HepG2 (cell line): ENCODE measurements around the gene SFTA2. TPM values are rescaled to one million over a fixed set of nuclear protein-coding genes. Genes with fewer than 3 reads are reported as not detected.

ENCODE experiments used
- AGO1 ChIP-seq: fragments of 200-400 bp; formaldehyde crosslinking; IDR thresholded peaks from 2 replicates; pipeline ENCODE4 v1.6.1; 2017; ENCODE audit warnings: mild to moderate bottlenecking, low read depth, low read length, moderate library complexity; ENCODE audit not compliant: poor library complexity, severe bottlenecking
- ATF7 ChIP-seq, 2 experiments: fragments of 450-650 bp in 1 of 2; sonication (generic) in 1 of 2; formaldehyde crosslinking in 1 of 2; IDR thresholded peaks; 2 replicates each; pipeline versions ENCODE4 v1.4.0 to v1.6.1; 2016 to 2020; ENCODE audit warnings: antibody characterized with exemption in 1 of 2, mild to moderate bottlenecking in 1 of 2, missing genetic modification reagents in 1 of 2
- CBFB ChIP-seq: sonication (generic); formaldehyde crosslinking; IDR thresholded peaks from 2 replicates; pipeline ENCODE4 v1.4.0; 2020; ENCODE audit warnings: missing genetic modification reagents
- HOXA3 ChIP-seq: sonication (generic); formaldehyde crosslinking; IDR thresholded peaks from 2 replicates; pipeline ENCODE4 v1.5.0; 2020; ENCODE audit warnings: missing genetic modification reagents
- MAFK ChIP-seq, 2 experiments: IDR thresholded peaks in 1 of 2; conservative IDR thresholded peaks in 1 of 2; 2 replicates each; pipeline ENCODE4 v1.6.1; 2011; ENCODE audit warnings: improper control_type of control experiment in 2 of 2, low read length in 2 of 2
- MNT ChIP-seq: fragments of 450-650 bp; IDR thresholded peaks from 2 replicates; pipeline ENCODE4 v1.6.1; 2016
- NFYC ChIP-seq: IDR thresholded peaks from 2 replicates; pipeline ENCODE4 v1.6.1; 2016; ENCODE audit warnings: missing genetic modification reagents, missing compliant biosample characterization
- NR1H2 ChIP-seq: sonication (generic); formaldehyde crosslinking; IDR thresholded peaks from 2 replicates; pipeline ENCODE4 v1.8.1; 2022; ENCODE audit warnings: low read depth, missing genetic modification reagents, borderline replicate concordance
- PCBP1 ChIP-seq: fragments of 200-400 bp; formaldehyde crosslinking; IDR thresholded peaks from 2 replicates; pipeline ENCODE4 v1.6.1; 2017; ENCODE audit warnings: mild to moderate bottlenecking, low read depth, low read length, borderline replicate concordance
- RNF2 ChIP-seq: fragments of 450-650 bp; conservative IDR thresholded peaks from 2 replicates; pipeline ENCODE4 v1.6.1; 2016; ENCODE audit warnings: low read depth
- STAG1 ChIP-seq: sonication (generic); formaldehyde crosslinking; IDR thresholded peaks from 2 replicates; pipeline ENCODE4 v1.4.0; 2020; ENCODE audit warnings: missing genetic modification reagents
- TOE1 ChIP-seq: sonication (generic); formaldehyde crosslinking; IDR thresholded peaks from 2 replicates; pipeline ENCODE4 v1.4.0; 2020; ENCODE audit warnings: mild to moderate bottlenecking, missing genetic modification reagents
- ZNF20 ChIP-seq: sonication (generic); formaldehyde crosslinking; IDR thresholded peaks from 2 replicates; pipeline ENCODE4 v1.4.0; 2020; ENCODE audit warnings: mild to moderate bottlenecking, moderate library complexity, missing genetic modification reagents
- ZNF552 ChIP-seq: sonication (generic); formaldehyde crosslinking; IDR thresholded peaks from 2 replicates; pipeline ENCODE4 v1.9.0; 2022; ENCODE audit warnings: missing genetic modification reagents, mild to moderate bottlenecking, borderline replicate concordance
- ZNF720 ChIP-seq: sonication (generic); formaldehyde crosslinking; IDR thresholded peaks from 2 replicates; pipeline ENCODE4 v1.4.0; 2020; ENCODE audit warnings: missing genetic modification reagents
- ZNF766 ChIP-seq: sonication (generic); formaldehyde crosslinking; IDR thresholded peaks from 2 replicates; pipeline ENCODE4 v1.5.0; 2020; ENCODE audit warnings: missing genetic modification reagents, borderline replicate concordance
- polyA plus RNA-seq, 8 experiments: library from polyadenylated mRNA; depleted of rRNA in 3 of 8; stranded (reverse) in 7 of 8; unstranded in 1 of 8; fragments of >200 nt; fragmentation: Illumina TruSeq in 4 of 8; extraction: Trizol in 4 of 8; gene quantifications; 2 replicates each; pipeline versions ENCODE4 v1.2.1 to v1.2.3, GENCODE V29; 2011 to 2016; ENCODE audit warnings: low read depth in 4 of 8, missing spikeins in 1 of 8, mixed read lengths in 1 of 8; ENCODE audit not compliant: insufficient read depth in 1 of 8
- total RNA-seq, 5 experiments: library from RNA; depleted of rRNA; stranded (reverse); fragments of >200 nt; fragmentation: Illumina TruSeq; extraction: Trizol; gene quantifications; 2 replicates each; pipeline ENCODE4 v1.2.3, GENCODE V29; 2016; ENCODE audit warnings: low read depth in 1 of 5
- TF ChIP-seq, protein P1 (sequence below): sonication (generic); formaldehyde crosslinking; IDR thresholded peaks from 2 replicates; pipeline ENCODE4 v1.4.0; 2020; ENCODE audit warnings: mild to moderate bottlenecking, missing genetic modification reagents
- TF ChIP-seq, protein P2 (sequence below): sonication (generic); formaldehyde crosslinking; IDR thresholded peaks from 2 replicates; pipeline ENCODE4 v1.9.0; 2022; ENCODE audit warnings: low read depth, missing genetic modification reagents
- TF ChIP-seq, protein P3 (sequence below): sonication (generic); formaldehyde crosslinking; IDR thresholded peaks from 2 replicates; pipeline ENCODE4 v1.5.1; 2020; ENCODE audit warnings: mild to moderate bottlenecking, missing genetic modification reagents, moderate library complexity

SFTA2 gene
- total and polyA plus RNA-seq, 2 of the 13 experiments (the other 11 are each of a cell fraction or from before 2014, with no cell fraction given) = not detected

DNA sequence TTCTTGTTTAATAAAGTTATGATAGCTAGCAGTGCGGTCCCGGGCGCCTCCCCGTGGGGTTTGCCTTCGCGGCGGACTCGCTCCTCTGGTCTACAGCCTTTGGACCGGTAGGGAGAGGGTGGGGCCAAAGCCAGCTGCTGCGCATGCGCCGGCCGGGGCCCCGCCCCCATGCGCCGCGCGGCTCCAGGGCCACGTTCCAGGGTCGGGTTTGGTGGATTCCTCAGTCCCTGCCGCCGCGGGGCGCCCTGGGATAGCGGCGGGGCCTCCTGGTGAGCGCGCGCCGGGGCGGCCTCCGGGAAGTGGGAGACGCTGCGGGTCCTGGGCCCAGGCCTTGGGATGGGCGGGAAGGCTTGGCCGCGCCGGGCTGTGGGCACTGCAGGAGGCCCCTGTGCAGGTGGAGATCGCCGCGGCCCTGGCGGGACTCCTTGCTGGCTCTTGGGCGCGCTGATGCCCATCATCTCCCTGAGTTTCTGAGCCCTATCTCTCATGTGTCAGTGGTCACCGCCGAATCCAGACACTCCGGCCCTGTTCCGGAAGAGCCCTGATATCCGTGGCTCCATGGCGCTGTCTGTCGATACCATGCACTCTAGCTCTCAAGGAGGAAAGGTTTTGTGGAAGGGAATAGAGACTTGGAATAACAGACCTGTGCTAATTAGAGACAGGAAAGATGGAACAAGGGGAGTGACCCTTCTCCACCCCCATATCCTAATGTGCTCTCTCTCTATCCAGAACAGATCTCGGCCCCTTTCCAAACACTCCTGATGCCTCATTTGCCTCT is 17.7 kb downstream of the SFTA2 start, which contains the start of gene VARS2 (continued):
- peak; percentile 57 for TF ChIP-seq NFYC
- TF ChIP-seq ZNF20 (CRISPR knock-in tag) = peak; percentile 95
- TF ChIP-seq RNF2 = no peak; the same call in 1 of the 2 replicates
- TF ChIP-seq AGO1 = peak; percentile 88
- no peak for TF ChIP-seq PCBP1
- TF ChIP-seq, protein P1, sequence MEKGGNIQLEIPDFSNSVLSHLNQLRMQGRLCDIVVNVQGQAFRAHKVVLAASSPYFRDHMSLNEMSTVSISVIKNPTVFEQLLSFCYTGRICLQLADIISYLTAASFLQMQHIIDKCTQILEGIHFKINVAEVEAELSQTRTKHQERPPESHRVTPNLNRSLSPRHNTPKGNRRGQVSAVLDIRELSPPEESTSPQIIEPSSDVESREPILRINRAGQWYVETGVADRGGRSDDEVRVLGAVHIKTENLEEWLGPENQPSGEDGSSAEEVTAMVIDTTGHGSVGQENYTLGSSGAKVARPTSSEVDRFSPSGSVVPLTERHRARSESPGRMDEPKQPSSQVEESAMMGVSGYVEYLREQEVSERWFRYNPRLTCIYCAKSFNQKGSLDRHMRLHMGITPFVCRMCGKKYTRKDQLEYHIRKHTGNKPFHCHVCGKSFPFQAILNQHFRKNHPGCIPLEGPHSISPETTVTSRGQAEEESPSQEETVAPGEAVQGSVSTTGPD = no peak
- TF ChIP-seq TOE1 (CRISPR knock-in tag) = peak; percentile 74
- TF ChIP-seq MAFK (conservative IDR thresholded peaks at IDR 0.05 in 1 of 2, IDR thresholded peaks at IDR 0.05 in 1 of 2; ENCODE audit: low read length in 2 of 2) = no peak
- TF ChIP-seq NR1H2 (CRISPR knock-in tag) = peak; percentile 84; the same call in 1 of the 2 replicates
- TF ChIP-seq ZNF720 (CRISPR knock-in tag) = peak; percentile 76; the same call in 1 of the 2 replicates
- peak; percentile 98 for TF ChIP-seq ZNF766 (CRISPR knock-in tag)
- TF ChIP-seq, protein P2, sequence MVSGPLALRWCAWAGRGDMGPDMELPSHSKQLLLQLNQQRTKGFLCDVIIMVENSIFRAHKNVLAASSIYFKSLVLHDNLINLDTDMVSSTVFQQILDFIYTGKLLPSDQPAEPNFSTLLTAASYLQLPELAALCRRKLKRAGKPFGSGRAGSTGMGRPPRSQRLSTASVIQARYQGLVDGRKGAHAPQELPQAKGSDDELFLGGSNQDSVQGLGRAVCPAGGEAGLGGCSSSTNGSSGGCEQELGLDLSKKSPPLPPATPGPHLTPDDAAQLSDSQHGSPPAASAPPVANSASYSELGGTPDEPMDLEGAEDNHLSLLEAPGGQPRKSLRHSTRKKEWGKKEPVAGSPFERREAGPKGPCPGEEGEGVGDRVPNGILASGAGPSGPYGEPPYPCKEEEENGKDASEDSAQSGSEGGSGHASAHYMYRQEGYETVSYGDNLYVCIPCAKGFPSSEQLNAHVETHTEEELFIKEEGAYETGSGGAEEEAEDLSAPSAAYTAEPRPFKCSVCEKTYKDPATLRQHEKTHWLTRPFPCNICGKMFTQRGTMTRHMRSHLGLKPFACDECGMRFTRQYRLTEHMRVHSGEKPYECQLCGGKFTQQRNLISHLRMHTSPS (CRISPR knock-in tag) = no peak; the same call in 1 of the 2 replicates
- TF ChIP-seq MNT = peak; percentile 78
- peak; percentile 68 for TF ChIP-seq STAG1
- peak; percentile 84 for TF ChIP-seq HOXA3
- TF ChIP-seq CBFB = peak; percentile 89
- TF ChIP-seq ZNF552 (CRISPR knock-in tag) = peak; percentile 53; the same call in 1 of the 2 replicates
- TF ChIP-seq ATF7 (IDR thresholded peaks at IDR 0.05) = no peak
- no peak for TF ChIP-seq ATF7 (CRISPR knock-in tag; IDR thresholded peaks at IDR 0.05)
- TF ChIP-seq, protein P3, sequence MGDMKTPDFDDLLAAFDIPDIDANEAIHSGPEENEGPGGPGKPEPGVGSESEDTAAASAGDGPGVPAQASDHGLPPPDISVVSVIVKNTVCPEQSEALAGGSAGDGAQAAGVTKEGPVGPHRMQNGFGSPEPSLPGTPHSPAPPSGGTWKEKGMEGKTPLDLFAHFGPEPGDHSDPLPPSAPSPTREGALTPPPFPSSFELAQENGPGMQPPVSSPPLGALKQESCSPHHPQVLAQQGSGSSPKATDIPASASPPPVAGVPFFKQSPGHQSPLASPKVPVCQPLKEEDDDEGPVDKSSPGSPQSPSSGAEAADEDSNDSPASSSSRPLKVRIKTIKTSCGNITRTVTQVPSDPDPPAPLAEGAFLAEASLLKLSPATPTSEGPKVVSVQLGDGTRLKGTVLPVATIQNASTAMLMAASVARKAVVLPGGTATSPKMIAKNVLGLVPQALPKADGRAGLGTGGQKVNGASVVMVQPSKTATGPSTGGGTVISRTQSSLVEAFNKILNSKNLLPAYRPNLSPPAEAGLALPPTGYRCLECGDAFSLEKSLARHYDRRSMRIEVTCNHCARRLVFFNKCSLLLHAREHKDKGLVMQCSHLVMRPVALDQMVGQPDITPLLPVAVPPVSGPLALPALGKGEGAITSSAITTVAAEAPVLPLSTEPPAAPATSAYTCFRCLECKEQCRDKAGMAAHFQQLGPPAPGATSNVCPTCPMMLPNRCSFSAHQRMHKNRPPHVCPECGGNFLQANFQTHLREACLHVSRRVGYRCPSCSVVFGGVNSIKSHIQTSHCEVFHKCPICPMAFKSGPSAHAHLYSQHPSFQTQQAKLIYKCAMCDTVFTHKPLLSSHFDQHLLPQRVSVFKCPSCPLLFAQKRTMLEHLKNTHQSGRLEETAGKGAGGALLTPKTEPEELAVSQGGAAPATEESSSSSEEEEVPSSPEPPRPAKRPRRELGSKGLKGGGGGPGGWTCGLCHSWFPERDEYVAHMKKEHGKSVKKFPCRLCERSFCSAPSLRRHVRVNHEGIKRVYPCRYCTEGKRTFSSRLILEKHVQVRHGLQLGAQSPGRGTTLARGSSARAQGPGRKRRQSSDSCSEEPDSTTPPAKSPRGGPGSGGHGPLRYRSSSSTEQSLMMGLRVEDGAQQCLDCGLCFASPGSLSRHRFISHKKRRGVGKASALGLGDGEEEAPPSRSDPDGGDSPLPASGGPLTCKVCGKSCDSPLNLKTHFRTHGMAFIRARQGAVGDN (CRISPR knock-in tag) = peak; percentile 99
